Right hindlimb (tissue), 1 donor: ENCODE results near the gene C6orf120.

Source experiments
- DNase-seq: peaks from one replicate; pipeline ENCODE4 v3.0.0-alpha.2; 2018

The C6orf120 gene

GRCh38 chr6:169701954-169702839, at the start of gene C6orf120, which contains the start of gene WDR27:
TSS of gene C6orf120 (plus strand) at chr6:169702126. CDS start at chr6:169702460, 334 bp downstream.
TSS of gene WDR27 (minus strand) at chr6:169702029. CDS start at chr6:169689005, 13,024 bp downstream.
- DNase-seq: peak; percentile 97

- DNase-seq: no peak
Observed at GRCh38 chr6:169652896-169653295, 49.0 kb upstream of the C6orf120 start.

- DNase-seq: no peak
Observed at GRCh38 chr6:169653691-169654090, 48.2 kb upstream of the C6orf120 start.

- peak; percentile 87 for DNase-seq
Observed at GRCh38 chr6:169654598-169655391, 47.1 kb upstream of the C6orf120 start.

GRCh38 chr6:169656546-169657283, 45.2 kb upstream of the C6orf120 start:
- DNase-seq: no peak

- no peak for DNase-seq
Observed at GRCh38 chr6:169657284-169657610, 44.7 kb upstream of the C6orf120 start.

- no peak for DNase-seq
Observed at GRCh38 chr6:169659820-169660610, 41.9 kb upstream of the C6orf120 start.

- no peak for DNase-seq
Observed at GRCh38 chr6:169660751-169661390, 41.1 kb upstream of the C6orf120 start.

- no peak for DNase-seq
Observed at GRCh38 chr6:169661391-169661756, 40.6 kb upstream of the C6orf120 start.

- no peak for DNase-seq
Observed at GRCh38 chr6:169663468-169663867, 38.5 kb upstream of the C6orf120 start.

GRCh38 chr6:169664227-169664626, 37.7 kb upstream of the C6orf120 start:
- DNase-seq: no peak

- no peak for DNase-seq
Observed at GRCh38 chr6:169665289-169665688, 36.6 kb upstream of the C6orf120 start.

- DNase-seq: no peak
Observed at GRCh38 chr6:169666441-169666840, 35.5 kb upstream of the C6orf120 start.

GRCh38 chr6:169667716-169668115, 34.2 kb upstream of the C6orf120 start:
- no peak for DNase-seq

GRCh38 chr6:169668203-169668847, 33.6 kb upstream of the C6orf120 start:
- no peak for DNase-seq

- no peak for DNase-seq
Observed at GRCh38 chr6:169669147-169669546, 32.8 kb upstream of the C6orf120 start.

GRCh38 chr6:169669889-169670288, 32.0 kb upstream of the C6orf120 start:
- no peak for DNase-seq

GRCh38 chr6:169671563-169671962, 30.4 kb upstream of the C6orf120 start:
- DNase-seq: no peak

- DNase-seq: no peak
Observed at GRCh38 chr6:169675011-169675410, 26.9 kb upstream of the C6orf120 start.

- DNase-seq: no peak
Observed at GRCh38 chr6:169677096-169677495, 24.8 kb upstream of the C6orf120 start.

- DNase-seq: no peak
Observed at GRCh38 chr6:169678342-169678741, 23.6 kb upstream of the C6orf120 start.
